Trophoblast cell (in vitro differentiated cells and primary cell): ENCODE measurements around the gene COX19.

Experiments used
- DNase-seq, 2 donors: peaks; one replicate each; pipeline ENCODE4 v3.0.0-alpha.2; 2016
- H2AFZ ChIP-seq: 2 replicates; pipeline ENCODE4 v1.6.1; 2013; ENCODE audit warnings: low read length, moderate library complexity, mild to moderate bottlenecking; ENCODE audit not compliant: insufficient read depth, poor library complexity
- H2AK5ac ChIP-seq: 2 replicates; pipeline ENCODE4 v1.6.1; 2013; ENCODE audit warnings: mild to moderate bottlenecking, low read length
- H2BK120ac ChIP-seq: 2 replicates; pipeline ENCODE4 v1.6.1; 2013; ENCODE audit warnings: low read length, mild to moderate bottlenecking, moderate library complexity; ENCODE audit not compliant: insufficient read depth, poor library complexity
- H2BK12ac ChIP-seq: 2 replicates; pipeline ENCODE4 v1.6.1; 2013; ENCODE audit warnings: mild to moderate bottlenecking, low read length, moderate library complexity
- H2BK5ac ChIP-seq: 2 replicates; pipeline ENCODE4 v1.6.1; 2013; ENCODE audit warnings: low read length, low read depth, moderate library complexity, mild to moderate bottlenecking; ENCODE audit not compliant: poor library complexity
- H3K14ac ChIP-seq: 2 replicates; pipeline ENCODE4 v1.6.1; 2013; ENCODE audit warnings: mild to moderate bottlenecking, low read length
- H3K18ac ChIP-seq: 2 replicates; pipeline ENCODE4 v1.6.1; 2013; ENCODE audit warnings: mild to moderate bottlenecking, low read length
- H3K23ac ChIP-seq: 2 replicates; pipeline ENCODE4 v1.6.1; 2013; ENCODE audit warnings: low read length
- H3K27ac ChIP-seq: 2 replicates; pipeline ENCODE4 v1.5.1; 2013; ENCODE audit warnings: low read depth, mild to moderate bottlenecking, inconsistent platforms, low read length, moderate library complexity
- H3K27me3 ChIP-seq: 2 replicates; pipeline ENCODE4 v1.6.1; 2013; ENCODE audit warnings: inconsistent platforms, mild to moderate bottlenecking, low read length, moderate library complexity; ENCODE audit not compliant: insufficient read depth
- H3K36me3 ChIP-seq, 2 experiments: 1 replicate in 1 of 2; 2 replicates in 1 of 2; pipeline ENCODE4 v1.6.1; 2013; ENCODE audit warnings: low read length in 2 of 2, mild to moderate bottlenecking in 2 of 2, moderate library complexity in 1 of 2; ENCODE audit not compliant: insufficient read depth in 2 of 2, control insufficient read depth in 1 of 2
- H3K4ac ChIP-seq: 2 replicates; pipeline ENCODE4 v1.6.1; 2013; ENCODE audit warnings: low read depth, mild to moderate bottlenecking, low read length, moderate library complexity
- H3K4me1 ChIP-seq, 2 experiments: 1 replicate in 1 of 2; 2 replicates in 1 of 2; pipeline ENCODE4 v1.6.1; 2013; ENCODE audit warnings: low read length in 2 of 2, mild to moderate bottlenecking in 2 of 2, moderate library complexity in 1 of 2; ENCODE audit not compliant: insufficient read depth in 2 of 2, control insufficient read depth in 1 of 2
- H3K4me2 ChIP-seq: 2 replicates; pipeline ENCODE4 v1.6.1; 2013; ENCODE audit warnings: inconsistent platforms, mild to moderate bottlenecking, low read length, moderate library complexity
- H3K4me3 ChIP-seq: 2 replicates; pipeline ENCODE4 v1.5.1; 2013; ENCODE audit warnings: mild to moderate bottlenecking, low read depth, low read length, inconsistent platforms
- H3K79me1 ChIP-seq: one replicate; pipeline ENCODE4 v1.6.1; 2013; ENCODE audit warnings: low read length
- H3K79me2 ChIP-seq: 2 replicates; pipeline ENCODE4 v1.6.1; 2013; ENCODE audit warnings: low read length, mild to moderate bottlenecking; ENCODE audit not compliant: control insufficient read depth, insufficient read depth, poor library complexity
- H3K9ac ChIP-seq: 2 replicates; pipeline ENCODE4 v1.6.1; 2013; ENCODE audit warnings: mild to moderate bottlenecking, low read length
- H3K9me3 ChIP-seq: 2 replicates; pipeline ENCODE4 v1.6.1; 2013; ENCODE audit warnings: low read depth, mild to moderate bottlenecking, control low read depth, inconsistent platforms, low read length; ENCODE audit not compliant: insufficient read depth
- H4K12ac ChIP-seq: 2 replicates; pipeline ENCODE4 v1.6.1; 2013; ENCODE audit warnings: low read depth, mild to moderate bottlenecking, low read length, moderate library complexity
- H4K8ac ChIP-seq: 2 replicates; pipeline ENCODE4 v1.6.1; 2013; ENCODE audit warnings: low read depth, mild to moderate bottlenecking, low read length, moderate library complexity
- H4K91ac ChIP-seq: one replicate; pipeline ENCODE4 v1.6.1; 2013; ENCODE audit warnings: low read depth, mild to moderate bottlenecking, low read length, moderate library complexity
- WGBS: extraction: QIAGEN DNeasy Blood & Tissue Kit; methylation state at CpG from one replicate; pipeline ENCODE4 v1.1.7; 2013; ENCODE audit warnings: missing lambda C conversion rate; ENCODE audit not compliant: insufficient read length, insufficient coverage; ENCODE audit errors: extremely low coverage; 5-methylcytosine and 5-hydroxymethylcytosine counted together

COX19 gene

DNA sequence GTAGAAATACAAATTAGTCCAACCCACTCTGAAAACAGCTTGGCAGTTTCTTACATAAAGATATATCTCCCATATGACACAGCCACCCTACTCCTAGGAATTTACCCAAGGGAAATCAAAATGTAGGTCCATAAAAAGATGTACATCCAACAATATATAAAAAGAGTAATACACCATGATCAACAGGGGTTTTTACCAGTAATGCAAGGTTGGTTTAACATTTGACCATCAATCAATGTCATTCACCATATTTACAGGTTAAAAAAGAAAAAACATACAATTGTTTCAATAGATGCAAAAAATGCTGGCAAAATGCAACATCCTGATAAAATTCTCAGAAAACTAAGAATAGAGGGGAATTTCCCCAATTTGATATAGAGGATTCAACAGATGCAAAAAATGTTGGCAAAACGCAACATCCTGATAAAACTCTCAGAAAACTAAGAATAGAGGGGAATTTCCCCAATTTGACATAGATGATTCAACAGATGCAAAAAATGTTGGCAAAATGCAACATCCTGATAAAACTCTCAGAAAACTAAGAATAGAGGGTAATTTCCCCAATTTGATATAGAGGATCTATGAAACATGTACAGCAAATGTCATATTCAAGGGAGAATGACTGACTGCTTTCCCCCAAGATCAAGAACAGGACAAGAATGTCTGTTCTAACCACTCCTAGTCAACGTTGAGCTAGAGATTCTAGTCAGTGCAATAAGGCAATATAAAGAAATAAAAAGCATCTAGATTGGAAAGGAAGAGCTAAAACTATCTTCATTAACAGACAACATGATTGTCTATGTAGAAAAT is 34.5 kb downstream of the COX19 start:
- Histone ChIP-seq H3K4me2 (no peak overlapping the region), H3K23ac (no peak overlapping the region), H2BK120ac (no peak overlapping the region), H3K4me1 (peaks cover 8 to 9% of the 10 kb centered on the region in 2 experiments), H2AK5ac (no peak overlapping the region), H4K91ac (no peak overlapping the region), H3K79me2 (peaks cover 3% of the 10 kb centered on the region), H3K79me1 (peaks cover 6% of the 10 kb centered on the region), H3K27ac (no peak overlapping the region), H3K36me3 (no peaks in the 10 kb centered on the region), H3K9me3 (peaks cover 2% of the 10 kb centered on the region), H2AFZ (no peak overlapping the region), H3K4me3 (no peak overlapping the region), H3K4ac (no peak overlapping the region), H4K12ac (no peak overlapping the region), H3K14ac (no peak overlapping the region), H2BK12ac (no peak overlapping the region), H3K9ac (no peak overlapping the region), H3K27me3 (no peaks in the 10 kb centered on the region), H2BK5ac (no peak overlapping the region), H3K18ac (no peak overlapping the region), H4K8ac (no peak overlapping the region)
- no CpG with 5 or more reads among the region's 2 CpGs for WGBS
- DNase-seq: peak in 1 of 2 donors; percentile 45

DNA sequence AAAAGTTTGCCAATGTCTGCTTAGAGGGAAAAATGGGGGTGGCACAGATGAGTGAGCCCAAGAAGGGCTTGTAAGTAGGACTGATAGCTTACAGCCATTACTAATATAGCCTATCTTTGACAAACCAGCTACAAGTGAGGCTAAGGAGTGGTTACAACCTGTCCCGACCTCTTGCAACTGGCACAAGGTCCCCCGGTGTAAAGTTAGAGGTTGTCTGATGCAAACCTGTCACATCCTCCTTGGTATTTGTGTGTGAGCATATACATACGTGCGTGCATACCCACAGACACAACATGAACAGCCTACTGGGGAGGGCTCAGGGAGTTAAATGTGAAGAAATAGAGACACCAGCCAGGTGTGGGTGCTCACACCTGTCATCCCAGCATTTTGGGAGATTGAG is 35.5 kb downstream of the COX19 start:
- no CpG with 5 or more reads among the region's 4 CpGs for WGBS
- H3K9me3 ChIP-seq: peaks cover 2% of the 10 kb centered on the region

GRCh38 chr7:938546-939185 is 36.7 kb downstream of the COX19 start:
- no peak overlapping the region for H2AK5ac ChIP-seq
- H4K12ac ChIP-seq: no peak overlapping the region
- no peak overlapping the region for H2BK120ac ChIP-seq
- H3K4me2 ChIP-seq: no peak overlapping the region
- H2AFZ ChIP-seq: no peak overlapping the region
- no peaks in the 10 kb centered on the region for H3K79me1 ChIP-seq
- no peaks in the 10 kb centered on the region for H3K79me2 ChIP-seq
- H3K27ac ChIP-seq: no peak overlapping the region
- no peak overlapping the region for H3K9ac ChIP-seq
- H4K91ac ChIP-seq: no peak overlapping the region
- WGBS: no CpG with 5 or more reads among the region's 27 CpGs
- H2BK5ac ChIP-seq: no peak overlapping the region
- H3K4me1 ChIP-seq: no peaks in the 10 kb centered on the region
- no peaks in the 10 kb centered on the region for H3K36me3 ChIP-seq
- H3K23ac ChIP-seq: no peak overlapping the region
- no peak overlapping the region for H3K4me3 ChIP-seq
- DNase-seq: no peak
- no peak overlapping the region for H3K14ac ChIP-seq
- no peak overlapping the region for H3K4ac ChIP-seq
- no peak overlapping the region for H4K8ac ChIP-seq
- H3K18ac ChIP-seq: no peak overlapping the region
- H3K27me3 ChIP-seq: no peaks in the 10 kb centered on the region
- no peak overlapping the region for H2BK12ac ChIP-seq
- H3K9me3 ChIP-seq: peaks cover 2% of the 10 kb centered on the region

More for the DNA sequence above, 35.5 kb downstream of the COX19 start:
- Histone ChIP-seq H4K91ac (no peak overlapping the region), H3K14ac (no peak overlapping the region), H2BK5ac (no peak overlapping the region), H3K79me2 (no peaks in the 10 kb centered on the region), H2BK12ac (no peak overlapping the region), H4K8ac (no peak overlapping the region), H3K4me2 (no peak overlapping the region), H3K4me3 (no peak overlapping the region), H2AFZ (no peak overlapping the region), H3K79me1 (no peaks in the 10 kb centered on the region), H3K9ac (no peak overlapping the region), H3K4me1 (peaks cover 0 to under 1% of the 10 kb centered on the region in 2 experiments), H4K12ac (no peak overlapping the region), H2AK5ac (no peak overlapping the region), H3K4ac (no peak overlapping the region), H3K27me3 (no peaks in the 10 kb centered on the region), H3K36me3 (no peaks in the 10 kb centered on the region), H3K18ac (no peak overlapping the region), H2BK120ac (no peak overlapping the region), H3K27ac (no peak overlapping the region), H3K23ac (no peak overlapping the region)
- DNase-seq: no peak

- Histone ChIP-seq H2BK5ac (no peak overlapping the region), H3K36me3 (no peaks in the 10 kb centered on the region), H3K4me1 (no peaks in the 10 kb centered on the region), H4K12ac (no peak overlapping the region), H3K4ac (no peak overlapping the region), H3K27ac (no peak overlapping the region), H3K4me2 (no peak overlapping the region), H2BK120ac (no peak overlapping the region), H4K91ac (no peak overlapping the region), H3K79me2 (no peaks in the 10 kb centered on the region), H2AFZ (no peak overlapping the region), H3K18ac (no peak overlapping the region), H3K27me3 (no peaks in the 10 kb centered on the region), H3K9me3 (peaks cover 2% of the 10 kb centered on the region), H3K4me3 (no peak overlapping the region), H3K79me1 (no peaks in the 10 kb centered on the region), H2AK5ac (no peak overlapping the region), H3K9ac (no peak overlapping the region), H4K8ac (no peak overlapping the region), H3K23ac (no peak overlapping the region), H2BK12ac (no peak overlapping the region), H3K14ac (no peak overlapping the region)
- no CpG with 5 or more reads among the region's 16 CpGs for WGBS
- peak; percentile 95 to 96 for DNase-seq
Measured at GRCh38 chr7:937856-938484, 37.4 kb downstream of the COX19 start.
